Tibial artery (tissue), 4 donors: ENCODE data around the gene SNRNP200.

Experiments used
- DNase-seq, 2 donors: peaks; one replicate each; pipeline ENCODE4 v3.0.0-alpha.2; 2019
- H3K27ac ChIP-seq, 2 donors: fragments of 200-600 bp; sonication (generic) in 1 of 2; 1 replicate in 1 of 2; 2 replicates in 1 of 2; pipeline ENCODE4 v1.5.1; 2018 to 2019; ENCODE audit warnings: mild to moderate bottlenecking in 1 of 2
- H3K27me3 ChIP-seq, 2 donors: fragments of 200-600 bp; sonication (generic) in 1 of 2; one replicate each; pipeline versions ENCODE4 v1.5.1 to v1.6.0; 2016 to 2019
- H3K36me3 ChIP-seq, 3 donors: fragments of 200-600 bp; sonication (generic) in 2 of 3; one replicate each; pipeline ENCODE4 v1.5.1; 2016 to 2019; ENCODE audit warnings: mild to moderate bottlenecking in 2 of 3
- H3K4me1 ChIP-seq, 4 donors: fragments of 200-600 bp; sonication (generic) in 2 of 4; 1 replicate in 3 of 4; 2 replicates in 1 of 4; pipeline ENCODE4 v1.5.1; 2016 to 2019
- H3K4me3 ChIP-seq, 2 donors: fragments of 200-600 bp; sonication (generic) in 1 of 2; 1 replicate in 1 of 2; 2 replicates in 1 of 2; pipeline ENCODE4 v1.5.1; 2018 to 2019; ENCODE audit warnings: mild to moderate bottlenecking in 2 of 2
- H3K9me3 ChIP-seq, 3 donors: fragments of 200-600 bp; sonication (generic) in 1 of 3; one replicate each; pipeline ENCODE4 v1.5.1; 2016 to 2019
- intact Hi-C: fragments of 100-400 bp; cut with DNase I; formaldehyde crosslinking; loops from one replicate; pipeline ENCODE4 v1.15.0; 2023; ENCODE audit warnings: low total_unique reads
- TF ChIP-seq, protein P1 (sequence below), 2 experiments: fragments of 200-600 bp in 1 of 2; fragments of 450-650 bp in 1 of 2; IDR thresholded peaks; one replicate each; pipeline ENCODE4 v1.5.1; 2017 to 2019; ENCODE audit warnings: antibody characterized with exemption in 2 of 2, mild to moderate bottlenecking in 1 of 2, moderate library complexity in 1 of 2

Gene SNRNP200

DNA sequence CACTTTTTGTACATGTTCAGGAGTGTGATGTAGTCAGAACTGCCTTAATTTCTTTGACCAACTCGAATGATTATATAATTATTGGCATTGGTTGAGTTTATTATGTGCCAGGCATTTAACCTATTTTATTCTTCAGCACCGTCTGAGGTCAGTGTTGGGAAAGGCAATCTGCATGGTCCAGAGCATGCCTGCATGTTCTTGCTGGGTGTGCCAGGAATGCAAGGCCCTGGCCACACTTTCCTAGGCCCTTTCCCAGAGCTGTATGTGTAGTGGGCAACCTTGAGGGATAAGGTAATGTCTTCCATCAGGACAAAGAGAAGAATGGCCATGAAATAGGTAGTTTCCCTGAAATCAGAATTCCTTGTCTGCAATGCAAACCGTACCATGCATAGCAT, 9.7 kb upstream of the SNRNP200 start:
- no peaks in the 10 kb centered on the region for H3K36me3 ChIP-seq
- TF ChIP-seq, protein P1, sequence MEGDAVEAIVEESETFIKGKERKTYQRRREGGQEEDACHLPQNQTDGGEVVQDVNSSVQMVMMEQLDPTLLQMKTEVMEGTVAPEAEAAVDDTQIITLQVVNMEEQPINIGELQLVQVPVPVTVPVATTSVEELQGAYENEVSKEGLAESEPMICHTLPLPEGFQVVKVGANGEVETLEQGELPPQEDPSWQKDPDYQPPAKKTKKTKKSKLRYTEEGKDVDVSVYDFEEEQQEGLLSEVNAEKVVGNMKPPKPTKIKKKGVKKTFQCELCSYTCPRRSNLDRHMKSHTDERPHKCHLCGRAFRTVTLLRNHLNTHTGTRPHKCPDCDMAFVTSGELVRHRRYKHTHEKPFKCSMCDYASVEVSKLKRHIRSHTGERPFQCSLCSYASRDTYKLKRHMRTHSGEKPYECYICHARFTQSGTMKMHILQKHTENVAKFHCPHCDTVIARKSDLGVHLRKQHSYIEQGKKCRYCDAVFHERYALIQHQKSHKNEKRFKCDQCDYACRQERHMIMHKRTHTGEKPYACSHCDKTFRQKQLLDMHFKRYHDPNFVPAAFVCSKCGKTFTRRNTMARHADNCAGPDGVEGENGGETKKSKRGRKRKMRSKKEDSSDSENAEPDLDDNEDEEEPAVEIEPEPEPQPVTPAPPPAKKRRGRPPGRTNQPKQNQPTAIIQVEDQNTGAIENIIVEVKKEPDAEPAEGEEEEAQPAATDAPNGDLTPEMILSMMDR (IDR thresholded peaks at IDR 0.05) = no peak
- no peak for DNase-seq
- intact Hi-C loops = no loop called here
- H3K27ac ChIP-seq = no peak overlapping the region
- H3K4me3 ChIP-seq = no peak overlapping the region
- H3K27me3 ChIP-seq = peaks cover 0 to 31% of the 10 kb centered on the region in 2 donors
- no peaks in the 10 kb centered on the region for H3K4me1 ChIP-seq
- no peaks in the 10 kb centered on the region for H3K9me3 ChIP-seq

DNA sequence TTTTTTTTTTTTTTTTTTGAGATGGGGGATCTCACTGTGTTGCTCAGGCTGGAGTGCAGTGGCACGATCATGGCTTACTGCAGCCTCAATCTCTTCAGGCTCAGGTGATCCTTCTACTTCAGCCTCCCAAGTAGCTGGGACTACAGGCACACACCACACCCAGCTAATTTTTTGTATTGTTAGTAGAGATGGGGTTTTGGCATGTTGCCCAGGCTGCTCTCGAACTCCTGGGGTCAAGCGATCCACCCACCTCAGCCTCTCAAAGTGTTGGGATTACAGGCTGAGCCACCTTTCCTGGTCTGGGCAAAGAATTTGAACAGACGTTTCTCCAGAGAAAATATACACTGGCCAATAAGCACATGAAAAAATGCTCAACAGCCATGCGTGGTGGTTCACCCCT, 2.9 kb upstream of the SNRNP200 start:
- Histone ChIP-seq H3K36me3 (peaks cover 2 to 6% (median 4%) of the 10 kb centered on the region in 3 donors), H3K27ac (no peak overlapping the region), H3K9me3 (no peaks in the 10 kb centered on the region), H3K27me3 (peaks cover 0 to 4% of the 10 kb centered on the region in 2 donors), H3K4me1 (peaks cover 3 to 18% (median 11%) of the 10 kb centered on the region in 4 donors), H3K4me3 (no peak overlapping the region)
- TF ChIP-seq, protein P1 (IDR thresholded peaks at IDR 0.05) = no peak
- intact Hi-C loops = loop anchor here (10.0 kb wide), 2 partner anchors 163 to 197 kb away; partner anchors contain the start of genes DUSP2 and NEURL3
- DNase-seq = no peak

DNA sequence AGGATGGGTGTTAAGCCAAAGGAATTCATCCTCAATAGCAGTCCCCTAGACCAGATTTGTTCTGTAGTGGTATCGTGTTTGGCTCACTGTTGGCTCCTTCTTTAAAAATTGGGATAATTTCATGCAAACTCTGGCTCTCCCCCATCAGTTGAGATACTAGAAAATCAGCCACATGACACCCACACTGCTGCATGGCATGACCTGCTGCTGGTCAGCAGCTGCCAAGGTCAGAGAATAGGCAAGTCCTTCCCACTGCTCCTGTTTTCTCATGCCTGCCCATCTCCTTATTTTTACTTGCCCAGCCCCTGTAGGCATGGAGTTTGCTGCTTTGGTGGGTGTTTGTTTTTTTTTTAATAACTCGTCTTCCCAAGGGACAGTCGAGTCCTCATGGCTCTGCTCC, 1.0 kb upstream of the SNRNP200 start:
- peak in 1 of 2 donors; percentile 10 for DNase-seq
- H3K27ac ChIP-seq = peak overlapping the region; percentile 70 to 84
- H3K4me3 ChIP-seq = peak overlapping the region; percentile 57 to 69

DNA sequence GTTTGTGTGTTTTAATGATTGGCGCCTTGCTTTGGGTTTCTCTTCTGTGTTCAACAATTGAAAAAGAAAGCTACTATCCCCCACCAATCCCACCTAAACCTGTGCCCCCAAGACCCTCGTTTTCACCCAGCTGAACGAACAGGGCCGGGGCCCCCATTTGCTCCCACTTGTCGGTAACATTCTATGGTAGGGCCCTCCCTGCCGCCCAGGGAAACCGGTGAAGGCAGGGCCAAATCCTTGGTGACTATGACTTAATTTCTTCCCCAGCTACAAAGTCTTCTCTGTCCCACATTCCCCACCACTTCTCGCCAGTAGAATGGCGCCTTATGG, 598 bp upstream of the SNRNP200 start:
- DNase-seq = no peak
- H3K4me3 ChIP-seq = peak overlapping the region; percentile 57 to 69
- H3K9me3 ChIP-seq = no peaks in the 10 kb centered on the region
- peaks cover 3 to 26% (median 12%) of the 10 kb centered on the region in 4 donors for H3K4me1 ChIP-seq
- TF ChIP-seq, protein P1 (IDR thresholded peaks at IDR 0.05) = no peak
- intact Hi-C loops = loop anchor here (2.0 to 10.0 kb wide), 3 partner anchors 39 to 199 kb away; partner anchors contain the start of genes CIAO1, DUSP2 and NEURL3
- H3K27ac ChIP-seq = peak overlapping the region; percentile 70 to 84
- peaks cover 26 to 28% (median 27%) of the 10 kb centered on the region in 3 donors for H3K36me3 ChIP-seq
- H3K27me3 ChIP-seq = peaks cover 0 to 4% of the 10 kb centered on the region in 2 donors

More for the DNA sequence above, 1.0 kb upstream of the SNRNP200 start:
- TF ChIP-seq, protein P1 (IDR thresholded peaks at IDR 0.05) = no peak
- Histone ChIP-seq H3K36me3 (peaks cover 21 to 24% (median 22%) of the 10 kb centered on the region in 3 donors), H3K9me3 (no peaks in the 10 kb centered on the region), H3K27me3 (peaks cover 0 to 4% of the 10 kb centered on the region in 2 donors), H3K4me1 (peaks cover 3 to 26% (median 11%) of the 10 kb centered on the region in 4 donors)
- intact Hi-C loops = loop anchor here (10.0 kb wide), 2 partner anchors 162 to 198 kb away; partner anchors contain the start of genes DUSP2 and NEURL3

DNA sequence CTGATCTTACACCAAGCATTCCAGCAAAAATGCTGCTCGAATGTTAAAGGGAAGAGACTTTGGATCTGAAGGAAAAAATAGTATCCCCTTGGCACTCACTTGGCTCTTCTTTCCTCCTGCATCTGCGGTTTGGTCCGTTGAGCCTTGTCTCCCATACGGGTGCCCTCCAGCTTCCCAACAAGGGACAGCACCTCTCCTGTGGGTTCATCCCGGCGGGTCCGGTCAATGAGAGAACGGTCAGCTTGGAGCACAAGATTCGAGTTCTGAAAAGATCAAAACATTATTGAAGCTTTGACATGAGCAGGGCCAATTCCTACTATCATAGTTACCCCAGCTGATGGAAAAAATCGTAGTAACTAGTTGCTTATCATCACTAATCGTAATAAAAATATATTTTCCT, 740 bp downstream of the SNRNP200 start:
- Histone ChIP-seq H3K36me3 (peaks cover 38 to 40% (median 39%) of the 10 kb centered on the region in 3 donors), H3K27ac (peak overlapping the region; percentile 70 to 84), H3K4me3 (peak overlapping the region; percentile 57 to 69), H3K4me1 (peaks cover 3 to 26% (median 12%) of the 10 kb centered on the region in 4 donors), H3K9me3 (no peaks in the 10 kb centered on the region), H3K27me3 (peaks cover 0 to 4% of the 10 kb centered on the region in 2 donors)
- TF ChIP-seq, protein P1 (IDR thresholded peaks at IDR 0.05) = no peak
- no peak for DNase-seq
- intact Hi-C loops = loop anchor here (2.0 to 10.0 kb wide), 3 partner anchors 38 to 200 kb away; partner anchors contain the start of genes CIAO1, DUSP2 and NEURL3
